SH-SY5Y (cell line): Measurements from ENCODE around the gene NPIPB2.

Experiments used
- GATA2 ChIP-seq: IDR thresholded peaks from 2 replicates; pipeline ENCODE4 v1.6.1; 2011; ENCODE audit warnings: mild to moderate bottlenecking, low read depth, low read length
- GATA3 ChIP-seq: IDR thresholded peaks from 2 replicates; pipeline ENCODE4 v1.6.1; 2011; ENCODE audit warnings: low read depth, mild to moderate bottlenecking, low read length, moderate library complexity

DNA sequence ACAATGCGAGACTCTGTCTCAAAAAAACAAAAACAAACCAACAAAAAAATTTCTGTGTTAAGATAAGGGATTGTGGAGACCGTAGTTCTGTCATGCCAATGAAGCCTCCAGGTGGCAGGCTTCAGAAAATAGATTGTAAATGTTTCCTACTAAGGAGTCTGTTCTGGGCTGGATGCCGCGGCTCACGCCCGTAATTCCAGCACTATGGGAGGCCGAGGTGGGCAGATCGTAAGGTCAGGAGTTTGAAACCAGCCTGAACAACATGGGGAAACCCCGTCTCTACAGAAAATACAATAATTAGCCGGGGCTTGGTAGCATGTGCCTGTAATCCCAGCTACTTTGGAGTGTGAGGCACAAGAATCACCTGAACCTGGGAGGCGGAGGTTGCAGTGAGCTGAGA lies 30.3 kb upstream of the NPIPB2 start:
- TF ChIP-seq GATA2 (no peak), GATA3 (no peak)
